Measurements from ENCODE around the gene RALGPS1.

- TF ChIP-seq TCF7 (CRISPR knock-in tag; IDR thresholded peaks at IDR 0.05; ENCODE audit: low read depth) (no peak), CTCF (IDR thresholded peaks at IDR 0.05) (no peak), E2F4 (CRISPR knock-in tag; IDR thresholded peaks at IDR 0.05; ENCODE audit: borderline replicate concordance, low read depth) (no peak), ZNF121 (CRISPR knock-in tag; IDR thresholded peaks at IDR 0.05) (no peak), ZBTB43 (CRISPR knock-in tag; IDR thresholded peaks at IDR 0.05) (no peak)
- TF ChIP-seq, protein P1, sequence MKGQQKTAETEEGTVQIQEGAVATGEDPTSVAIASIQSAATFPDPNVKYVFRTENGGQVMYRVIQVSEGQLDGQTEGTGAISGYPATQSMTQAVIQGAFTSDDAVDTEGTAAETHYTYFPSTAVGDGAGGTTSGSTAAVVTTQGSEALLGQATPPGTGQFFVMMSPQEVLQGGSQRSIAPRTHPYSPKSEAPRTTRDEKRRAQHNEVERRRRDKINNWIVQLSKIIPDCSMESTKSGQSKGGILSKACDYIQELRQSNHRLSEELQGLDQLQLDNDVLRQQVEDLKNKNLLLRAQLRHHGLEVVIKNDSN (CRISPR knock-in tag; IDR thresholded peaks at IDR 0.05), result no peak
- TF ChIP-seq, protein P2, sequence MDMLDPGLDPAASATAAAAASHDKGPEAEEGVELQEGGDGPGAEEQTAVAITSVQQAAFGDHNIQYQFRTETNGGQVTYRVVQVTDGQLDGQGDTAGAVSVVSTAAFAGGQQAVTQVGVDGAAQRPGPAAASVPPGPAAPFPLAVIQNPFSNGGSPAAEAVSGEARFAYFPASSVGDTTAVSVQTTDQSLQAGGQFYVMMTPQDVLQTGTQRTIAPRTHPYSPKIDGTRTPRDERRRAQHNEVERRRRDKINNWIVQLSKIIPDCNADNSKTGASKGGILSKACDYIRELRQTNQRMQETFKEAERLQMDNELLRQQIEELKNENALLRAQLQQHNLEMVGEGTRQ (CRISPR knock-in tag; IDR thresholded peaks at IDR 0.05), result no peak
Measured at GRCh38 chr9:127079446-127080140, 165.0 kb downstream of the RALGPS1 start.
